A549 (cell line): ENCODE measurements around the gene SEC61B. TPM values are rescaled to one million over a fixed set of nuclear protein-coding genes. Genes with fewer than 3 reads are reported as not detected.

Experiments
- ATAC-seq, 2 experiments: fragments of 200-7000 bp in 1 of 2; fragments of >200 bp in 1 of 2; cut with Nextera tagmentation in 1 of 2; cut with Tn5 transposase in 1 of 2; 3 replicates each; pipeline versions ENCODE4 v1.8.0 to v1.9.1; 2018 to 2020; ENCODE audit warnings: mild to moderate bottlenecking in 1 of 2, moderate library complexity in 1 of 2
- CTCF ChIA-PET: fragments of 300-600 bp; sonication (Branson Sonifier 250); formaldehyde crosslinking; extraction: SDS; loops from one replicate; lab custom pipeline; 2021; ENCODE audit warnings: antibody characterized with exemption, inconsistent platforms; lab: Yijun Ruan, JAX
- POLR2A ChIA-PET: fragments of 350-600 bp; formaldehyde crosslinking; extraction: SDS; loops from one replicate; lab custom pipeline; 2021; ENCODE audit warnings: antibody characterized with exemption, inconsistent platforms; lab: Yijun Ruan, JAX
- DNase-seq, 2 experiments: peaks; one replicate each; pipeline versions ENCODE4 v3.0.0 to v3.0.0-alpha.2; 2011 to 2016; ENCODE audit warnings: low read depth in 1 of 2, low spot score in 1 of 2
- FAIRE-seq: peaks from 2 replicates; lab custom pipeline; 2011; peaks lifted over from hg19 to GRCh38; lab: Jason Lieb, UNC
- H3K27ac ChIP-seq, 2 experiments: fragments of >200 bp; sonication (Bioruptor Twin); formaldehyde crosslinking; 3 replicates each; pipeline ENCODE4 v1.5.1; 2016 to 2017
- H3K4me1 ChIP-seq: fragments of >200 bp; sonication (Bioruptor Twin); formaldehyde crosslinking; 3 replicates; pipeline ENCODE4 v1.6.1; 2016
- H3K4me2 ChIP-seq: fragments of >200 bp; sonication (Bioruptor Twin); formaldehyde crosslinking; 3 replicates; pipeline ENCODE4 v1.6.1; 2016
- H3K4me3 ChIP-seq: fragments of >200 bp; sonication (Bioruptor Twin); formaldehyde crosslinking; 3 replicates; pipeline ENCODE4 v1.5.1; 2016
- H3K9me3 ChIP-seq: fragments of >200 bp; sonication (Bioruptor Twin); formaldehyde crosslinking; 3 replicates; pipeline ENCODE4 v1.6.1; 2016
- CHD2 ChIP-seq: fragments of 150-350 bp; IDR thresholded peaks from 2 replicates; pipeline ENCODE4 v1.6.1; 2014; ENCODE audit warnings: low read length; ENCODE audit not compliant: partially characterized antibody
- EHF ChIP-seq: fragments of 250-450 bp; sonication (Bioruptor Pico); IDR thresholded peaks from 2 replicates; pipeline ENCODE4 v1.5.0; 2020; ENCODE audit warnings: mild to moderate bottlenecking
- EHMT2 ChIP-seq: fragments of 200-600 bp; sonication (generic); IDR thresholded peaks from 2 replicates; pipeline ENCODE4 v1.6.1; 2016; ENCODE audit warnings: antibody characterized with exemption, low read depth, mild to moderate bottlenecking, moderate library complexity
- ESRRA ChIP-seq: fragments of 150-350 bp; IDR thresholded peaks from 2 replicates; pipeline ENCODE4 v1.6.1; 2014; ENCODE audit warnings: mild to moderate bottlenecking, low read length, borderline replicate concordance
- GATA3 ChIP-seq: IDR thresholded peaks from 2 replicates; pipeline ENCODE4 v1.6.1; 2012; ENCODE audit warnings: borderline replicate concordance
- HOXB13 ChIP-seq: fragments of 250-450 bp; sonication (Bioruptor Pico); IDR thresholded peaks from 2 replicates; pipeline ENCODE4 v1.5.0; 2020; ENCODE audit warnings: low read depth, mild to moderate bottlenecking, moderate library complexity
- HOXB5 ChIP-seq: fragments of 250-450 bp; sonication (Bioruptor Pico); IDR thresholded peaks from 2 replicates; pipeline ENCODE4 v1.5.0; 2020; ENCODE audit warnings: mild to moderate bottlenecking, moderate library complexity
- JUNB ChIP-seq: fragments of >200 bp; sonication (Bioruptor Twin); formaldehyde crosslinking; IDR thresholded peaks from 2 replicates; pipeline ENCODE4 v1.6.1; 2016
- KDM1A ChIP-seq: fragments of 200-600 bp; sonication (generic); IDR thresholded peaks from 2 replicates; pipeline ENCODE4 v1.6.1; 2016; ENCODE audit warnings: low read depth, mild to moderate bottlenecking
- MAZ ChIP-seq: fragments of 150-350 bp; IDR thresholded peaks from 2 replicates; pipeline ENCODE4 v1.6.1; 2014; ENCODE audit warnings: antibody characterized with exemption, low read depth, low read length, borderline replicate concordance
- MYC ChIP-seq: IDR thresholded peaks from 2 replicates; pipeline ENCODE4 v1.6.1; 2012; ENCODE audit warnings: mild to moderate bottlenecking, inconsistent platforms, low read length, improper control_type of control experiment, borderline replicate concordance
- NFE2L2 ChIP-seq: fragments of 150-350 bp; conservative IDR thresholded peaks from 2 replicates; pipeline ENCODE4 v1.6.1; 2014; ENCODE audit warnings: low read length
- NPAS2 ChIP-seq: fragments of 250-450 bp; sonication (Bioruptor Pico); IDR thresholded peaks from 2 replicates; pipeline ENCODE4 v1.8.0; 2022; ENCODE audit warnings: mild to moderate bottlenecking, moderate library complexity, borderline replicate concordance
- POLR2A ChIP-seq: IDR thresholded peaks from 2 replicates; pipeline ENCODE4 v1.6.1; 2012; ENCODE audit warnings: mild to moderate bottlenecking, low read length
- RCOR1 ChIP-seq: fragments of 150-350 bp; IDR thresholded peaks from 2 replicates; pipeline ENCODE4 v1.6.1; 2014; ENCODE audit warnings: antibody characterized with exemption, low read length, low read depth
- TP53 ChIP-seq: fragments of 250-450 bp; sonication (Bioruptor Pico); IDR thresholded peaks from 2 replicates; pipeline ENCODE4 v1.5.0; 2021; ENCODE audit warnings: mild to moderate bottlenecking, moderate library complexity
- WGBS: methylation state at CpG from one replicate; pipeline ENCODE4 v1.1.6; 2017; ENCODE audit errors: missing lambda C conversion rate; 5-methylcytosine and 5-hydroxymethylcytosine counted together
- polyA plus RNA-seq, 4 experiments: library from polyadenylated mRNA; depleted of rRNA in 3 of 4; stranded (reverse); fragments of >200 nt; fragmentation: RNase III in 1 of 4; extraction: RNeasy Plus Mini Kit Qiagen cat#74134 plus additional on column Dnase treatment in 1 of 4; gene quantifications; 2 replicates in 3 of 4; 3 replicates in 1 of 4; pipeline ENCODE4 v1.2.3, GENCODE V29; 2011 to 2017
- TF ChIP-seq, protein P1 (sequence below): fragments of >200 bp; sonication (Bioruptor Twin); formaldehyde crosslinking; IDR thresholded peaks from 3 replicates; pipeline ENCODE4 v1.6.1; 2016
- TF ChIP-seq, protein P2 (sequence below): fragments of >200 bp; sonication (Bioruptor Twin); formaldehyde crosslinking; IDR thresholded peaks from 3 replicates; pipeline ENCODE4 v1.5.1; 2016
- TF ChIP-seq, protein P3 (sequence below): fragments of 200-600 bp; sonication (generic); IDR thresholded peaks from 2 replicates; pipeline ENCODE4 v1.6.1; 2016; ENCODE audit warnings: antibody characterized with exemption, mild to moderate bottlenecking, moderate library complexity
- TF ChIP-seq, protein P4 (sequence below): fragments of 150-350 bp; IDR thresholded peaks from 2 replicates; pipeline ENCODE4 v1.6.1; 2014; ENCODE audit warnings: low read depth, mild to moderate bottlenecking, low read length
- TF ChIP-seq, protein P5 (sequence below): fragments of 250-450 bp; sonication (Bioruptor Pico); IDR thresholded peaks from 2 replicates; pipeline ENCODE4 v1.5.0; 2020; ENCODE audit warnings: low read depth, mild to moderate bottlenecking, moderate library complexity
- TF ChIP-seq, protein P6 (sequence below): fragments of 250-450 bp; sonication (Bioruptor Pico); IDR thresholded peaks from 2 replicates; pipeline ENCODE4 v1.5.0; 2021; ENCODE audit warnings: mild to moderate bottlenecking, moderate library complexity, borderline replicate concordance

The SEC61B gene
- polyA plus RNA-seq, 2 of the 4 experiments (the other 2 are of a cell fraction): 194 to 275 TPM

DNA sequence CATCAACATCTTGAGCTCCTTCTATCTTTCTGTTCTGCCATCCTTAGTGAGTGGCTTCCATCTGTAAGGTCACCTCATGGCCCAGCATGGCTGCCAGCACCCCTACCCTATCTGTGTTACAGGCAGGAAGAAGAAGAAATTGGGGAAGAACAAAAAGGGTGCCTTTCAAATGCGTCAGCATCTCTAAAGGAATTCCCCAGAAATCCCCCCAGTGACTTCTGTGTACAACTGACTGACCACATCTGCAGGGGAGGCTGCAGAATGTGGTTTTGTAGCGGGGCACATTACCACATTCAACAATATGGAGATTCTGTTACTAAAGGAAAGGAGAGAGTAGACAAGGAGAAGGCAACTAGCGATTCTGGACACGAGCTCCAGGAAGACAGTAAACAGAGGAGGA, 40.5 kb upstream of the SEC61B start:
- no peak overlapping the region for H3K4me3 ChIP-seq
- ChIA-PET CTCF (no interaction called here), POLR2A (no interaction called here)
- no peak for DNase-seq
- H3K4me1 ChIP-seq: no peaks in the 10 kb centered on the region
- H3K27ac ChIP-seq: no peak overlapping the region
- WGBS: 39% methylated on average over 4 of the region's 4 CpGs
- H3K4me2 ChIP-seq: no peak overlapping the region
- ATAC-seq: no peak
- FAIRE-seq: no peak
- no peaks in the 10 kb centered on the region for H3K9me3 ChIP-seq
- TF ChIP-seq, protein P1, sequence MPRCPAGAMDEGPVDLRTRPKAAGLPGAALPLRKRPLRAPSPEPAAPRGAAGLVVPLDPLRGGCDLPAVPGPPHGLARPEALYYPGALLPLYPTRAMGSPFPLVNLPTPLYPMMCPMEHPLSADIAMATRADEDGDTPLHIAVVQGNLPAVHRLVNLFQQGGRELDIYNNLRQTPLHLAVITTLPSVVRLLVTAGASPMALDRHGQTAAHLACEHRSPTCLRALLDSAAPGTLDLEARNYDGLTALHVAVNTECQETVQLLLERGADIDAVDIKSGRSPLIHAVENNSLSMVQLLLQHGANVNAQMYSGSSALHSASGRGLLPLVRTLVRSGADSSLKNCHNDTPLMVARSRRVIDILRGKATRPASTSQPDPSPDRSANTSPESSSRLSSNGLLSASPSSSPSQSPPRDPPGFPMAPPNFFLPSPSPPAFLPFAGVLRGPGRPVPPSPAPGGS: no peak
- TF ChIP-seq HOXB5 (CRISPR knock-in tag) (no peak), KDM1A (no peak)
- TF ChIP-seq, protein P2, sequence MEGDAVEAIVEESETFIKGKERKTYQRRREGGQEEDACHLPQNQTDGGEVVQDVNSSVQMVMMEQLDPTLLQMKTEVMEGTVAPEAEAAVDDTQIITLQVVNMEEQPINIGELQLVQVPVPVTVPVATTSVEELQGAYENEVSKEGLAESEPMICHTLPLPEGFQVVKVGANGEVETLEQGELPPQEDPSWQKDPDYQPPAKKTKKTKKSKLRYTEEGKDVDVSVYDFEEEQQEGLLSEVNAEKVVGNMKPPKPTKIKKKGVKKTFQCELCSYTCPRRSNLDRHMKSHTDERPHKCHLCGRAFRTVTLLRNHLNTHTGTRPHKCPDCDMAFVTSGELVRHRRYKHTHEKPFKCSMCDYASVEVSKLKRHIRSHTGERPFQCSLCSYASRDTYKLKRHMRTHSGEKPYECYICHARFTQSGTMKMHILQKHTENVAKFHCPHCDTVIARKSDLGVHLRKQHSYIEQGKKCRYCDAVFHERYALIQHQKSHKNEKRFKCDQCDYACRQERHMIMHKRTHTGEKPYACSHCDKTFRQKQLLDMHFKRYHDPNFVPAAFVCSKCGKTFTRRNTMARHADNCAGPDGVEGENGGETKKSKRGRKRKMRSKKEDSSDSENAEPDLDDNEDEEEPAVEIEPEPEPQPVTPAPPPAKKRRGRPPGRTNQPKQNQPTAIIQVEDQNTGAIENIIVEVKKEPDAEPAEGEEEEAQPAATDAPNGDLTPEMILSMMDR: no peak
- TF ChIP-seq, protein P3, sequence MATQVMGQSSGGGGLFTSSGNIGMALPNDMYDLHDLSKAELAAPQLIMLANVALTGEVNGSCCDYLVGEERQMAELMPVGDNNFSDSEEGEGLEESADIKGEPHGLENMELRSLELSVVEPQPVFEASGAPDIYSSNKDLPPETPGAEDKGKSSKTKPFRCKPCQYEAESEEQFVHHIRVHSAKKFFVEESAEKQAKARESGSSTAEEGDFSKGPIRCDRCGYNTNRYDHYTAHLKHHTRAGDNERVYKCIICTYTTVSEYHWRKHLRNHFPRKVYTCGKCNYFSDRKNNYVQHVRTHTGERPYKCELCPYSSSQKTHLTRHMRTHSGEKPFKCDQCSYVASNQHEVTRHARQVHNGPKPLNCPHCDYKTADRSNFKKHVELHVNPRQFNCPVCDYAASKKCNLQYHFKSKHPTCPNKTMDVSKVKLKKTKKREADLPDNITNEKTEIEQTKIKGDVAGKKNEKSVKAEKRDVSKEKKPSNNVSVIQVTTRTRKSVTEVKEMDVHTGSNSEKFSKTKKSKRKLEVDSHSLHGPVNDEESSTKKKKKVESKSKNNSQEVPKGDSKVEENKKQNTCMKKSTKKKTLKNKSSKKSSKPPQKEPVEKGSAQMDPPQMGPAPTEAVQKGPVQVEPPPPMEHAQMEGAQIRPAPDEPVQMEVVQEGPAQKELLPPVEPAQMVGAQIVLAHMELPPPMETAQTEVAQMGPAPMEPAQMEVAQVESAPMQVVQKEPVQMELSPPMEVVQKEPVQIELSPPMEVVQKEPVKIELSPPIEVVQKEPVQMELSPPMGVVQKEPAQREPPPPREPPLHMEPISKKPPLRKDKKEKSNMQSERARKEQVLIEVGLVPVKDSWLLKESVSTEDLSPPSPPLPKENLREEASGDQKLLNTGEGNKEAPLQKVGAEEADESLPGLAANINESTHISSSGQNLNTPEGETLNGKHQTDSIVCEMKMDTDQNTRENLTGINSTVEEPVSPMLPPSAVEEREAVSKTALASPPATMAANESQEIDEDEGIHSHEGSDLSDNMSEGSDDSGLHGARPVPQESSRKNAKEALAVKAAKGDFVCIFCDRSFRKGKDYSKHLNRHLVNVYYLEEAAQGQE: no peak

DNA sequence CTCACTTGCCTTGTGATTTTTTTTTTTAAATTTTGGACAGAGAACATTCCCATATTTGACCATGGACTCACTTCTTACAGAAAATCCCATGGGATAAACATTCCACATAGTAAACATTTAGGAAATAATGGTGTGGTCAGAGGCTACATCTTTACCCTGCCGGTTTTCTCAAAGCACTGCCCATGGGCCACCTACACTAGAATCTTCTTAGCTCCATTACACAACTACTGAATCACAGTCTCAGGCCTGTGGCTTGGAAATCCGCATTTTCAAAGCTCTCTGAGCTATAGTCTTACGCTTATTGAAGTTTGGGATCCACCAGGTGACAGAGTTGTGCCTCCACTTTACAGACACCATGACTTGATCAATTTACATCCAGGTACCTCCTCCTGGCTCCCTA, 39.7 kb upstream of the SEC61B start:
- DNase-seq: no peak
- 46% methylated on average over 3 of the region's 3 CpGs for WGBS
- no peaks in the 10 kb centered on the region for H3K9me3 ChIP-seq
- H3K27ac ChIP-seq: no peak overlapping the region
- FAIRE-seq: no peak
- H3K4me1 ChIP-seq: no peaks in the 10 kb centered on the region
- ChIA-PET POLR2A (no interaction called here), CTCF (interaction anchor here (0.7 to 4.7 kb wide), 7 partner anchors 9 to 1413 kb away, joined by 3 to 59 read pairs (median 4); no protein-coding TSS in a partner anchor)
- no peak overlapping the region for H3K4me2 ChIP-seq
- TF ChIP-seq EHF (CRISPR knock-in tag) (no peak), RCOR1 (no peak), EHMT2 (no peak), CHD2 (no peak), POLR2A (no peak), MAZ (no peak), MYC (no peak), NPAS2 (no peak), HOXB13 (no peak), NFE2L2 (no peak), GATA3 (no peak), TP53 (CRISPR knock-in tag) (no peak), ESRRA (no peak), JUNB (no peak)
- TF ChIP-seq, protein P4, sequence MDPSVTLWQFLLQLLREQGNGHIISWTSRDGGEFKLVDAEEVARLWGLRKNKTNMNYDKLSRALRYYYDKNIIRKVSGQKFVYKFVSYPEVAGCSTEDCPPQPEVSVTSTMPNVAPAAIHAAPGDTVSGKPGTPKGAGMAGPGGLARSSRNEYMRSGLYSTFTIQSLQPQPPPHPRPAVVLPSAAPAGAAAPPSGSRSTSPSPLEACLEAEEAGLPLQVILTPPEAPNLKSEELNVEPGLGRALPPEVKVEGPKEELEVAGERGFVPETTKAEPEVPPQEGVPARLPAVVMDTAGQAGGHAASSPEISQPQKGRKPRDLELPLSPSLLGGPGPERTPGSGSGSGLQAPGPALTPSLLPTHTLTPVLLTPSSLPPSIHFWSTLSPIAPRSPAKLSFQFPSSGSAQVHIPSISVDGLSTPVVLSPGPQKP: no peak
- TF ChIP-seq, protein P5, sequence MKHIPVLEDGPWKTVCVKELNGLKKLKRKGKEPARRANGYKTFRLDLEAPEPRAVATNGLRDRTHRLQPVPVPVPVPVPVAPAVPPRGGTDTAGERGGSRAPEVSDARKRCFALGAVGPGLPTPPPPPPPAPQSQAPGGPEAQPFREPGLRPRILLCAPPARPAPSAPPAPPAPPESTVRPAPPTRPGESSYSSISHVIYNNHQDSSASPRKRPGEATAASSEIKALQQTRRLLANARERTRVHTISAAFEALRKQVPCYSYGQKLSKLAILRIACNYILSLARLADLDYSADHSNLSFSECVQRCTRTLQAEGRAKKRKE (CRISPR knock-in tag): no peak
- TF ChIP-seq, protein P6, sequence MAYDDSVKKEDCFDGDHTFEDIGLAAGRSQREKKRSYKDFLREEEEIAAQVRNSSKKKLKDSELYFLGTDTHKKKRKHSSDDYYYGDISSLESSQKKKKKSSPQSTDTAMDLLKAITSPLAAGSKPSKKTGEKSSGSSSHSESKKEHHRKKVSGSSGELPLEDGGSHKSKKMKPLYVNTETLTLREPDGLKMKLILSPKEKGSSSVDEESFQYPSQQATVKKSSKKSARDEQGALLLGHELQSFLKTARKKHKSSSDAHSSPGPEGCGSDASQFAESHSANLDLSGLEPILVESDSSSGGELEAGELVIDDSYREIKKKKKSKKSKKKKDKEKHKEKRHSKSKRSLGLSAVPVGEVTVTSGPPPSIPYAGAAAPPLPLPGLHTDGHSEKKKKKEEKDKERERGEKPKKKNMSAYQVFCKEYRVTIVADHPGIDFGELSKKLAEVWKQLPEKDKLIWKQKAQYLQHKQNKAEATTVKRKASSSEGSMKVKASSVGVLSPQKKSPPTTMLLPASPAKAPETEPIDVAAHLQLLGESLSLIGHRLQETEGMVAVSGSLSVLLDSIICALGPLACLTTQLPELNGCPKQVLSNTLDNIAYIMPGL (CRISPR knock-in tag): no peak
- ATAC-seq: no peak
- H3K4me3 ChIP-seq: no peak overlapping the region
